GF-D8 (cell line): ENCODE measurements around the gene PRDM16.

Experiments
- DNase-seq: peaks from one replicate; lab custom pipeline; 2025; lab: John Stamatoyannopoulos, UW

The PRDM16 gene

GRCh38 chr1:3183411-3183810 lies 114.4 kb downstream of the PRDM16 start:
- no peak for DNase-seq

- DNase-seq, result no peak
Observed at GRCh38 chr1:3183813-3184212, 114.8 kb downstream of the PRDM16 start.

GRCh38 chr1:3184666-3185065 lies 115.7 kb downstream of the PRDM16 start:
- DNase-seq, result no peak

- no peak for DNase-seq
Observed at GRCh38 chr1:3185896-3186525, 117.0 kb downstream of the PRDM16 start.

GRCh38 chr1:3186526-3186921 lies 117.5 kb downstream of the PRDM16 start:
- DNase-seq, result no peak

GRCh38 chr1:3187415-3188149 lies 118.6 kb downstream of the PRDM16 start:
- no peak for DNase-seq

- no peak for DNase-seq
Observed at GRCh38 chr1:3188150-3188971, 119.4 kb downstream of the PRDM16 start.

- no peak for DNase-seq
Observed at GRCh38 chr1:3190256-3191041, 121.4 kb downstream of the PRDM16 start.

GRCh38 chr1:3192361-3192760 lies 123.4 kb downstream of the PRDM16 start:
- no peak for DNase-seq

GRCh38 chr1:3192825-3193224 lies 123.8 kb downstream of the PRDM16 start:
- DNase-seq, result no peak

- DNase-seq, result no peak
Observed at GRCh38 chr1:3193811-3194210, 124.8 kb downstream of the PRDM16 start.

GRCh38 chr1:3194760-3195479 lies 125.9 kb downstream of the PRDM16 start:
- no peak for DNase-seq

GRCh38 chr1:3195480-3195815 lies 126.4 kb downstream of the PRDM16 start:
- no peak for DNase-seq

GRCh38 chr1:3195966-3196515 lies 127.0 kb downstream of the PRDM16 start:
- no peak for DNase-seq

- DNase-seq, result no peak
Observed at GRCh38 chr1:3196577-3197245, 127.7 kb downstream of the PRDM16 start.

GRCh38 chr1:3197781-3198316 lies 128.8 kb downstream of the PRDM16 start:
- no peak for DNase-seq

- DNase-seq, result no peak
Observed at GRCh38 chr1:3198371-3199271, 129.6 kb downstream of the PRDM16 start.

- no peak for DNase-seq
Observed at GRCh38 chr1:3204725-3205124, 135.7 kb downstream of the PRDM16 start.

- no peak for DNase-seq
Observed at GRCh38 chr1:3205815-3206214, 136.8 kb downstream of the PRDM16 start.
